ENCODE data around the gene PPP2R2C.

DNA sequence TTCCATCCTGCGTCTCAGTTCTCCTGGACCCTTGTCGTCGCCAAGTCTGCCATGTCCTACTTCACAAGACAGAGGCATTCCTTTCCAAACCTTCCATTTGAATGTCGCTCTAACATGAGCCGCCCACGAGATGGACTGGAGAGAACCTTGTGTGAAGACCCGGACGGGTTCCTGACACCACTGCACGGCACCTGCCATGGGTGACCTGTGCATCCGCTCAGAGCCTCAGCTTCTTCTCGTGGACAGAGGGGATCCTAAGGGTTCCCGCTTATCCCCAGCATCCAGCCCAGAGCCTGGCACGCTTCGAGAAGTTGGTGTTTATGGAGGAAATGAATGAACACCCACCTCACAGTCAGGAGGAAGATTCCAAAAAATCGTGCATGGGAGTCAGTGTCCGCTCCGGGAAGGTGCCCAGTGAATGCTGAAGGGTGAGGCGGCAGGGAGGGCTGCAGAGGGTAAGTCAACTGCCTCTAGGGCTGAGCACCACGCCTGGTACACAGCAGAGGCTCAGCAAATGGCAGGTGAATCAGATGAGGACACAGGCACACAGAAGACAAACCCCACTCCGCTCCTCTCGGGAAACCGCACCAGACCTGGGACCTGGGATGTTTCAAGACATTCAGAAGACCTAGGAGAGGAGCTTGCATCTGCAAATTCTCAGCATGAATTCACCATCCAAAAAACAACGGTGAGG is 150.2 kb downstream of the PPP2R2C start:
- no peak for TF ChIP-seq EZH2 (IDR thresholded peaks at IDR 0.05; ENCODE audit: low read depth, unreplicated experiment)
- TF ChIP-seq, protein P1, sequence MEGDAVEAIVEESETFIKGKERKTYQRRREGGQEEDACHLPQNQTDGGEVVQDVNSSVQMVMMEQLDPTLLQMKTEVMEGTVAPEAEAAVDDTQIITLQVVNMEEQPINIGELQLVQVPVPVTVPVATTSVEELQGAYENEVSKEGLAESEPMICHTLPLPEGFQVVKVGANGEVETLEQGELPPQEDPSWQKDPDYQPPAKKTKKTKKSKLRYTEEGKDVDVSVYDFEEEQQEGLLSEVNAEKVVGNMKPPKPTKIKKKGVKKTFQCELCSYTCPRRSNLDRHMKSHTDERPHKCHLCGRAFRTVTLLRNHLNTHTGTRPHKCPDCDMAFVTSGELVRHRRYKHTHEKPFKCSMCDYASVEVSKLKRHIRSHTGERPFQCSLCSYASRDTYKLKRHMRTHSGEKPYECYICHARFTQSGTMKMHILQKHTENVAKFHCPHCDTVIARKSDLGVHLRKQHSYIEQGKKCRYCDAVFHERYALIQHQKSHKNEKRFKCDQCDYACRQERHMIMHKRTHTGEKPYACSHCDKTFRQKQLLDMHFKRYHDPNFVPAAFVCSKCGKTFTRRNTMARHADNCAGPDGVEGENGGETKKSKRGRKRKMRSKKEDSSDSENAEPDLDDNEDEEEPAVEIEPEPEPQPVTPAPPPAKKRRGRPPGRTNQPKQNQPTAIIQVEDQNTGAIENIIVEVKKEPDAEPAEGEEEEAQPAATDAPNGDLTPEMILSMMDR (conservative IDR thresholded peaks at IDR 0.05; ENCODE audit: low read depth in 2 of 2), result no peak
- TF ChIP-seq POLR2AphosphoS5 (IDR thresholded peaks at IDR 0.05; ENCODE audit: low read depth), result no peak
- TF ChIP-seq, protein P2, sequence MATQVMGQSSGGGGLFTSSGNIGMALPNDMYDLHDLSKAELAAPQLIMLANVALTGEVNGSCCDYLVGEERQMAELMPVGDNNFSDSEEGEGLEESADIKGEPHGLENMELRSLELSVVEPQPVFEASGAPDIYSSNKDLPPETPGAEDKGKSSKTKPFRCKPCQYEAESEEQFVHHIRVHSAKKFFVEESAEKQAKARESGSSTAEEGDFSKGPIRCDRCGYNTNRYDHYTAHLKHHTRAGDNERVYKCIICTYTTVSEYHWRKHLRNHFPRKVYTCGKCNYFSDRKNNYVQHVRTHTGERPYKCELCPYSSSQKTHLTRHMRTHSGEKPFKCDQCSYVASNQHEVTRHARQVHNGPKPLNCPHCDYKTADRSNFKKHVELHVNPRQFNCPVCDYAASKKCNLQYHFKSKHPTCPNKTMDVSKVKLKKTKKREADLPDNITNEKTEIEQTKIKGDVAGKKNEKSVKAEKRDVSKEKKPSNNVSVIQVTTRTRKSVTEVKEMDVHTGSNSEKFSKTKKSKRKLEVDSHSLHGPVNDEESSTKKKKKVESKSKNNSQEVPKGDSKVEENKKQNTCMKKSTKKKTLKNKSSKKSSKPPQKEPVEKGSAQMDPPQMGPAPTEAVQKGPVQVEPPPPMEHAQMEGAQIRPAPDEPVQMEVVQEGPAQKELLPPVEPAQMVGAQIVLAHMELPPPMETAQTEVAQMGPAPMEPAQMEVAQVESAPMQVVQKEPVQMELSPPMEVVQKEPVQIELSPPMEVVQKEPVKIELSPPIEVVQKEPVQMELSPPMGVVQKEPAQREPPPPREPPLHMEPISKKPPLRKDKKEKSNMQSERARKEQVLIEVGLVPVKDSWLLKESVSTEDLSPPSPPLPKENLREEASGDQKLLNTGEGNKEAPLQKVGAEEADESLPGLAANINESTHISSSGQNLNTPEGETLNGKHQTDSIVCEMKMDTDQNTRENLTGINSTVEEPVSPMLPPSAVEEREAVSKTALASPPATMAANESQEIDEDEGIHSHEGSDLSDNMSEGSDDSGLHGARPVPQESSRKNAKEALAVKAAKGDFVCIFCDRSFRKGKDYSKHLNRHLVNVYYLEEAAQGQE (IDR thresholded peaks at IDR 0.05; ENCODE audit: unreplicated experiment), result no peak
- TF ChIP-seq, protein P3, sequence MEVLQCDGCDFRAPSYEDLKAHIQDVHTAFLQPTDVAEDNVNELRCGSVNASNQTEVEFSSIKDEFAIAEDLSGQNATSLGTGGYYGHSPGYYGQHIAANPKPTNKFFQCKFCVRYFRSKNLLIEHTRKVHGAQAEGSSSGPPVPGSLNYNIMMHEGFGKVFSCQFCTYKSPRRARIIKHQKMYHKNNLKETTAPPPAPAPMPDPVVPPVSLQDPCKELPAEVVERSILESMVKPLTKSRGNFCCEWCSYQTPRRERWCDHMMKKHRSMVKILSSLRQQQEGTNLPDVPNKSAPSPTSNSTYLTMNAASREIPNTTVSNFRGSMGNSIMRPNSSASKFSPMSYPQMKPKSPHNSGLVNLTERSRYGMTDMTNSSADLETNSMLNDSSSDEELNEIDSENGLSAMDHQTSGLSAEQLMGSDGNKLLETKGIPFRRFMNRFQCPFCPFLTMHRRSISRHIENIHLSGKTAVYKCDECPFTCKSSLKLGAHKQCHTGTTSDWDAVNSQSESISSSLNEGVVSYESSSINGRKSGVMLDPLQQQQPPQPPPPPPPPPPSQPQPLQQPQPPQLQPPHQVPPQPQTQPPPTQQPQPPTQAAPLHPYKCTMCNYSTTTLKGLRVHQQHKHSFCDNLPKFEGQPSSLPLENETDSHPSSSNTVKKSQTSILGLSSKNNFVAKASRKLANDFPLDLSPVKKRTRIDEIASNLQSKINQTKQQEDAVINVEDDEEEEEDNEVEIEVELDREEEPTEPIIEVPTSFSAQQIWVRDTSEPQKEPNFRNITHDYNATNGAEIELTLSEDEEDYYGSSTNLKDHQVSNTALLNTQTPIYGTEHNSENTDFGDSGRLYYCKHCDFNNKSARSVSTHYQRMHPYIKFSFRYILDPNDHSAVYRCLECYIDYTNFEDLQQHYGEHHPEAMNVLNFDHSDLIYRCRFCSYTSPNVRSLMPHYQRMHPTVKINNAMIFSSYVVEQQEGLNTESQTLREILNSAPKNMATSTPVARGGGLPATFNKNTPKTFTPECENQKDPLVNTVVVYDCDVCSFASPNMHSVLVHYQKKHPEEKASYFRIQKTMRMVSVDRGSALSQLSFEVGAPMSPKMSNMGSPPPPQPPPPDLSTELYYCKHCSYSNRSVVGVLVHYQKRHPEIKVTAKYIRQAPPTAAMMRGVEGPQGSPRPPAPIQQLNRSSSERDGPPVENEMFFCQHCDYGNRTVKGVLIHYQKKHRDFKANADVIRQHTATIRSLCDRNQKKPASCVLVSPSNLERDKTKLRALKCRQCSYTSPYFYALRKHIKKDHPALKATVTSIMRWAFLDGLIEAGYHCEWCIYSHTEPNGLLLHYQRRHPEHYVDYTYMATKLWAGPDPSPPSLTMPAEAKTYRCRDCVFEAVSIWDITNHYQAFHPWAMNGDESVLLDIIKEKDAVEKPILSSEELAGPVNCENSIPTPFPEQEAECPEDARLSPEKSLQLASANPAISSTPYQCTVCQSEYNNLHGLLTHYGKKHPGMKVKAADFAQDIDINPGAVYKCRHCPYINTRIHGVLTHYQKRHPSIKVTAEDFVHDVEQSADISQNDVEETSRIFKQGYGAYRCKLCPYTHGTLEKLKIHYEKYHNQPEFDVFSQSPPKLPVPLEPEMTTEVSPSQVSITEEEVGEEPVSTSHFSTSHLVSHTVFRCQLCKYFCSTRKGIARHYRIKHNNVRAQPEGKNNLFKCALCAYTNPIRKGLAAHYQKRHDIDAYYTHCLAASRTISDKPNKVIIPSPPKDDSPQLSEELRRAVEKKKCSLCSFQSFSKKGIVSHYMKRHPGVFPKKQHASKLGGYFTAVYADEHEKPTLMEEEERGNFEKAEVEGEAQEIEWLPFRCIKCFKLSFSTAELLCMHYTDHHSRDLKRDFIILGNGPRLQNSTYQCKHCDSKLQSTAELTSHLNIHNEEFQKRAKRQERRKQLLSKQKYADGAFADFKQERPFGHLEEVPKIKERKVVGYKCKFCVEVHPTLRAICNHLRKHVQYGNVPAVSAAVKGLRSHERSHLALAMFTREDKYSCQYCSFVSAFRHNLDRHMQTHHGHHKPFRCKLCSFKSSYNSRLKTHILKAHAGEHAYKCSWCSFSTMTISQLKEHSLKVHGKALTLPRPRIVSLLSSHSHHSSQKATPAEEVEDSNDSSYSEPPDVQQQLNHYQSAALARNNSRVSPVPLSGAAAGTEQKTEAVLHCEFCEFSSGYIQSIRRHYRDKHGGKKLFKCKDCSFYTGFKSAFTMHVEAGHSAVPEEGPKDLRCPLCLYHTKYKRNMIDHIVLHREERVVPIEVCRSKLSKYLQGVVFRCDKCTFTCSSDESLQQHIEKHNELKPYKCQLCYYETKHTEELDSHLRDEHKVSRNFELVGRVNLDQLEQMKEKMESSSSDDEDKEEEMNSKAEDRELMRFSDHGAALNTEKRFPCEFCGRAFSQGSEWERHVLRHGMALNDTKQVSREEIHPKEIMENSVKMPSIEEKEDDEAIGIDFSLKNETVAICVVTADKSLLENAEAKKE (CRISPR knock-in tag; IDR thresholded peaks at IDR 0.05), result no peak

Data from GM23338 (cell line).